Measurements from ENCODE around the gene JPH2. TPM values are rescaled to one million over a fixed set of nuclear protein-coding genes. Genes with fewer than 3 reads are reported as not detected.

JPH2 gene
- total and polyA plus RNA-seq, 10 of the 15 experiments (the other 5 are each of a cell fraction or from before 2014, with no cell fraction given) = 0.16 TPM; not detected in 9

DNA sequence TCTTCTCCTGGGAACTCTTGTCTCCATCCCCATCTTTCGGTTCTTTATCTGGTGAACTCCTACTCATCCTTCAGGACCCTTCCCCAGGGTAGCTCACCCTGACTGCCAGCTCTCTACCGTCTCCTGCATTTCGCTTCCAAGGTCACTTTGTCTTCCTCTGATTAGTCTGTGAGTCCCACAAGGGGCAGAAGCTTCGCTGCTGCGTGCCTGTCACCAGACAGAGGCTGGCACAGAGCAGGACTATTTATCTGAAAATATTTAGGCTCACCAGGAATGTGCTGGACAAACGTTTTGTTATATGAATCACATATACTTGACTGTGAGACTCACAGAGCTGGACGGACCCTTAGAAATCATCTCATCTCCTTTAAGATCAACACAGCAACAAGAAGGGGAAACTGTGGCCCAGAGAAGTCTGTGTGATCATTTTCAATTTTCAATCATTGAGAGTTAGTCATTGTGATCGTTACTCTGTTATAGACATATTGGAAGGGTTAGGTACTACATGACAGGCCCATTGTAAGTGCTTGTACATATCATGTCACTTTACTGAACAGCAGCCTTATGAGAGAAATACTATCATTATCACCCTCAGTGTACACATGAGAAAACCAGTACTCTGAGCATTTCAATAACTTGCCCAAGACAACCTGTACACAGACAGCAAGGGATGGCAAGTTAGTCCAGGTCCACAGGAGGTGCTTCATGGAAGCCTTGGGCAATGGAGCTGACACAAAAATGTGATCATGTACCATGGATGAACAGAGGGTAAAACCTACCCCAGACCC lies 51.4 kb downstream of the JPH2 start:
- POLR2A ChIA-PET = no interaction called here
- no peak for DNase-seq (ENCODE audit: low read depth, low spot score)
- no peaks in the 10 kb centered on the region for H3K79me2 ChIP-seq (ENCODE audit: control insufficient read depth, insufficient read depth, low read length)
- ATAC-seq = peak; percentile 55
- FAIRE-seq = peak; percentile 31
- no TSS peak for BruUV-seq (replicated peaks)
- RAD21 ChIA-PET (ENCODE audit: unreplicated experiment) = interaction anchor here (1.2 kb wide), 1 partner anchor 54 kb away, joined by 6 read pairs; no protein-coding TSS in a partner anchor
- H3K36me3 ChIP-seq (ENCODE audit: control insufficient read depth in 2 of 2, insufficient read depth in 2 of 2, low read length in 1 of 2) = no peaks in the 10 kb centered on the region
- H4K20me1 ChIP-seq (ENCODE audit: control insufficient read depth, insufficient read depth) = no peaks in the 10 kb centered on the region
- H3K27me3 ChIP-seq (replicated peaks in 1 of 2; ENCODE audit: control insufficient read depth in 2 of 2, insufficient read depth in 2 of 2, low read length in 1 of 2) = 0 out of 4 replicates have a peak, but pooled peaks cover 1 to 4% of the 10 kb centered on the region in 2 experiments
- no peak overlapping the region for H3K9ac ChIP-seq (ENCODE audit: control insufficient read depth, insufficient read depth, low read length)
- TF ChIP-seq JUNB (IDR thresholded peaks at IDR 0.05) (no peak), ESRRA (IDR thresholded peaks at IDR 0.05; ENCODE audit: low read length) (no peak), NR2F1 (conservative IDR thresholded peaks at IDR 0.05) (no peak), POU2F2 (IDR thresholded peaks at IDR 0.05; ENCODE audit: borderline replicate concordance, low read depth, low read length) (no peak), RELA (IDR thresholded peaks at IDR 0.05; ENCODE audit: borderline replicate concordance, partially characterized antibody) (no peak), TCF12 (IDR thresholded peaks at IDR 0.05; ENCODE audit: low read depth, low read length) (no peak), RBBP5 (conservative IDR thresholded peaks at IDR 0.05) (no peak)
- TF ChIP-seq, protein P1, sequence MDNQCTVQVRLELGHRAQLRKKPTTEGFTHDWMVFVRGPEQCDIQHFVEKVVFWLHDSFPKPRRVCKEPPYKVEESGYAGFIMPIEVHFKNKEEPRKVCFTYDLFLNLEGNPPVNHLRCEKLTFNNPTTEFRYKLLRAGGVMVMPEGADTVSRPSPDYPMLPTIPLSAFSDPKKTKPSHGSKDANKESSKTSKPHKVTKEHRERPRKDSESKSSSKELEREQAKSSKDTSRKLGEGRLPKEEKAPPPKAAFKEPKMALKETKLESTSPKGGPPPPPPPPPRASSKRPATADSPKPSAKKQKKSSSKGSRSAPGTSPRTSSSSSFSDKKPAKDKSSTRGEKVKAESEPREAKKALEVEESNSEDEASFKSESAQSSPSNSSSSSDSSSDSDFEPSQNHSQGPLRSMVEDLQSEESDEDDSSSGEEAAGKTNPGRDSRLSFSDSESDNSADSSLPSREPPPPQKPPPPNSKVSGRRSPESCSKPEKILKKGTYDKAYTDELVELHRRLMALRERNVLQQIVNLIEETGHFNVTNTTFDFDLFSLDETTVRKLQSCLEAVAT (IDR thresholded peaks at IDR 0.05) = no peak
- TF ChIP-seq, protein P2, sequence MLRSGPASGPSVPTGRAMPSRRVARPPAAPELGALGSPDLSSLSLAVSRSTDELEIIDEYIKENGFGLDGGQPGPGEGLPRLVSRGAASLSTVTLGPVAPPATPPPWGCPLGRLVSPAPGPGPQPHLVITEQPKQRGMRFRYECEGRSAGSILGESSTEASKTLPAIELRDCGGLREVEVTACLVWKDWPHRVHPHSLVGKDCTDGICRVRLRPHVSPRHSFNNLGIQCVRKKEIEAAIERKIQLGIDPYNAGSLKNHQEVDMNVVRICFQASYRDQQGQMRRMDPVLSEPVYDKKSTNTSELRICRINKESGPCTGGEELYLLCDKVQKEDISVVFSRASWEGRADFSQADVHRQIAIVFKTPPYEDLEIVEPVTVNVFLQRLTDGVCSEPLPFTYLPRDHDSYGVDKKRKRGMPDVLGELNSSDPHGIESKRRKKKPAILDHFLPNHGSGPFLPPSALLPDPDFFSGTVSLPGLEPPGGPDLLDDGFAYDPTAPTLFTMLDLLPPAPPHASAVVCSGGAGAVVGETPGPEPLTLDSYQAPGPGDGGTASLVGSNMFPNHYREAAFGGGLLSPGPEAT (IDR thresholded peaks at IDR 0.05; ENCODE audit: low read depth) = no peak
- TF ChIP-seq, protein P3, sequence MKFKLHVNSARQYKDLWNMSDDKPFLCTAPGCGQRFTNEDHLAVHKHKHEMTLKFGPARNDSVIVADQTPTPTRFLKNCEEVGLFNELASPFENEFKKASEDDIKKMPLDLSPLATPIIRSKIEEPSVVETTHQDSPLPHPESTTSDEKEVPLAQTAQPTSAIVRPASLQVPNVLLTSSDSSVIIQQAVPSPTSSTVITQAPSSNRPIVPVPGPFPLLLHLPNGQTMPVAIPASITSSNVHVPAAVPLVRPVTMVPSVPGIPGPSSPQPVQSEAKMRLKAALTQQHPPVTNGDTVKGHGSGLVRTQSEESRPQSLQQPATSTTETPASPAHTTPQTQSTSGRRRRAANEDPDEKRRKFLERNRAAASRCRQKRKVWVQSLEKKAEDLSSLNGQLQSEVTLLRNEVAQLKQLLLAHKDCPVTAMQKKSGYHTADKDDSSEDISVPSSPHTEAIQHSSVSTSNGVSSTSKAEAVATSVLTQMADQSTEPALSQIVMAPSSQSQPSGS (IDR thresholded peaks at IDR 0.05; ENCODE audit: low read length) = no peak
- TF ChIP-seq, protein P4, sequence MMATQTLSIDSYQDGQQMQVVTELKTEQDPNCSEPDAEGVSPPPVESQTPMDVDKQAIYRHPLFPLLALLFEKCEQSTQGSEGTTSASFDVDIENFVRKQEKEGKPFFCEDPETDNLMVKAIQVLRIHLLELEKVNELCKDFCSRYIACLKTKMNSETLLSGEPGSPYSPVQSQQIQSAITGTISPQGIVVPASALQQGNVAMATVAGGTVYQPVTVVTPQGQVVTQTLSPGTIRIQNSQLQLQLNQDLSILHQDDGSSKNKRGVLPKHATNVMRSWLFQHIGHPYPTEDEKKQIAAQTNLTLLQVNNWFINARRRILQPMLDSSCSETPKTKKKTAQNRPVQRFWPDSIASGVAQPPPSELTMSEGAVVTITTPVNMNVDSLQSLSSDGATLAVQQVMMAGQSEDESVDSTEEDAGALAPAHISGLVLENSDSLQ (IDR thresholded peaks at IDR 0.05) = no peak
- TF ChIP-seq, protein P5, sequence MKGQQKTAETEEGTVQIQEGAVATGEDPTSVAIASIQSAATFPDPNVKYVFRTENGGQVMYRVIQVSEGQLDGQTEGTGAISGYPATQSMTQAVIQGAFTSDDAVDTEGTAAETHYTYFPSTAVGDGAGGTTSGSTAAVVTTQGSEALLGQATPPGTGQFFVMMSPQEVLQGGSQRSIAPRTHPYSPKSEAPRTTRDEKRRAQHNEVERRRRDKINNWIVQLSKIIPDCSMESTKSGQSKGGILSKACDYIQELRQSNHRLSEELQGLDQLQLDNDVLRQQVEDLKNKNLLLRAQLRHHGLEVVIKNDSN (IDR thresholded peaks at IDR 0.05; ENCODE audit: borderline replicate concordance, extremely low read length, insufficient read depth, low read depth, low read length) = no peak
- H2AFZ ChIP-seq (ENCODE audit: control insufficient read depth, low read depth, low read length) = no peak overlapping the region
- H3K9me3 ChIP-seq (replicated peaks; ENCODE audit: control insufficient read depth, insufficient read depth, low read length) = no peaks in the 10 kb centered on the region
- in situ Hi-C loops (cut with MboI) (no loop called here), intact Hi-C loops (cut with micrococcal nuclease; ENCODE audit: unreplicated experiment) (no loop called here)
- SMC1A ChIA-PET (ENCODE audit: uncharacterized antibody, unreplicated experiment) = interaction anchor here (1.2 to 1.3 kb wide), 2 partner anchors 18 to 54 kb away, joined by 3 read pairs; no protein-coding TSS in a partner anchor
- no peak overlapping the region for H3K4me2 ChIP-seq (ENCODE audit: control insufficient read depth, insufficient read depth)
- CTCF ChIA-PET = interaction anchor here (0.6 to 1.8 kb wide), 6 partner anchors 19 to 652 kb away, joined by 3 to 9 read pairs (median 4); no protein-coding TSS in a partner anchor
- 20% methylated on average over 8 of the region's 8 CpGs for WGBS (ENCODE audit: insufficient coverage, insufficient replicate concordance, low lambda C conversion rate, missing lambda C conversion rate)
- no peak overlapping the region for H3K4me3 ChIP-seq
- no peak overlapping the region for H3K27ac ChIP-seq (ENCODE audit: control insufficient read depth, insufficient read depth)
- H3K4me1 ChIP-seq (ENCODE audit: control insufficient read depth, insufficient read depth, low read length) = peaks cover 3% of the 10 kb centered on the region; the same call in 1 of the 2 replicates

All from GM12878 (cell line).